ENCODE data around the gene ALK.

- TF ChIP-seq TAF1 (IDR thresholded peaks at IDR 0.05; ENCODE audit: borderline replicate concordance, insufficient read depth, low read length) = no peak
- no peak for TF ChIP-seq POLR2AphosphoS5 (IDR thresholded peaks at IDR 0.05; ENCODE audit: low read depth, low read length)
- no peak for TF ChIP-seq REST (IDR thresholded peaks at IDR 0.05; ENCODE audit: insufficient read depth in 1 of 2, low read depth in 2 of 2, low read length in 2 of 2)
- no peak for TF ChIP-seq FOXP2 (optimal IDR thresholded peaks at IDR 0.05; ENCODE audit: borderline replicate concordance, extremely low read depth, extremely low read length, insufficient read depth)
These were observed 713.8 kb downstream of the ALK start for GRCh38 chr2:29207352-29208148.
